ENCODE data around the gene PLA2G12A.
"Not testable (repeated sequence)": the region's sequence is repeated elsewhere in the genome, so short reads cannot be mapped to it uniquely, and the experiment has no call there.

The PLA2G12A gene

GRCh38 chr4:109728385-109728784 is 1.5 kb downstream of the PLA2G12A start:
- DNase-seq, result no peak

- no peak for DNase-seq
Observed at GRCh38 chr4:109723110-109723509, 6.8 kb downstream of the PLA2G12A start.

- DNase-seq, result no peak
Observed at GRCh38 chr4:109722357-109722756, 7.5 kb downstream of the PLA2G12A start.

GRCh38 chr4:109721033-109721432 is 8.8 kb downstream of the PLA2G12A start:
- DNase-seq, result no peak

- no peak for DNase-seq
Observed at GRCh38 chr4:109719604-109720003, 10.3 kb downstream of the PLA2G12A start.

GRCh38 chr4:109718759-109719158 is 11.1 kb downstream of the PLA2G12A start:
- no peak for DNase-seq

GRCh38 chr4:109713500-109713899 is 16.4 kb downstream of the PLA2G12A start:
- DNase-seq, result no peak

GRCh38 chr4:109708990-109709389 is 20.9 kb downstream of the PLA2G12A start:
- no peak for DNase-seq

GRCh38 chr4:109708435-109708834 is 21.4 kb downstream of the PLA2G12A start:
- DNase-seq, result no peak

GRCh38 chr4:109703664-109704361 is 26.1 kb downstream of the PLA2G12A start:
- no peak for DNase-seq

- peak; percentile 81 for DNase-seq
Observed at GRCh38 chr4:109702950-109703663, 26.8 kb downstream of the PLA2G12A start, which contains the start of gene CASP6. TSS of gene CASP6 (minus strand) at chr4:109703445. CDS start at chr4:109703395, 50 bp downstream.

- no peak for DNase-seq
Observed at GRCh38 chr4:109701566-109702410, 28.1 kb downstream of the PLA2G12A start.

- no peak for DNase-seq
Observed at GRCh38 chr4:109699553-109700225, 30.2 kb downstream of the PLA2G12A start.

GRCh38 chr4:109698656-109699055 is 31.2 kb downstream of the PLA2G12A start:
- no peak for DNase-seq

- no peak for DNase-seq
Observed at GRCh38 chr4:109691411-109691920, 38.4 kb downstream of the PLA2G12A start.

- DNase-seq, result no peak
Observed at GRCh38 chr4:109690690-109691410, 39.0 kb downstream of the PLA2G12A start.

GRCh38 chr4:109684727-109685126 is 45.1 kb downstream of the PLA2G12A start:
- no peak for DNase-seq

GRCh38 chr4:109683621-109684253 is 46.1 kb downstream of the PLA2G12A start:
- no peak for DNase-seq

- DNase-seq, result no peak
Observed at GRCh38 chr4:109682875-109683274, 47.0 kb downstream of the PLA2G12A start.

- not testable (repeated sequence) for DNase-seq
Observed at GRCh38 chr4:109678925-109679324, 50.9 kb downstream of the PLA2G12A start.

- DNase-seq, result not testable (repeated sequence)
Observed at GRCh38 chr4:109678472-109678871, 51.4 kb downstream of the PLA2G12A start.

Measured in activated CD4-positive, alpha-beta T cell treated with anti-CD3 and anti-CD28 coated beads for 48 hours (primary cell).